Measurements from ENCODE around the gene GIPC1. TPM values are rescaled to one million over a fixed set of nuclear protein-coding genes. Genes with fewer than 3 reads are reported as not detected.

Gene GIPC1
- total and polyA plus RNA-seq, 7 donors, result 65.1 to 378 (median 97.7) TPM

DNA sequence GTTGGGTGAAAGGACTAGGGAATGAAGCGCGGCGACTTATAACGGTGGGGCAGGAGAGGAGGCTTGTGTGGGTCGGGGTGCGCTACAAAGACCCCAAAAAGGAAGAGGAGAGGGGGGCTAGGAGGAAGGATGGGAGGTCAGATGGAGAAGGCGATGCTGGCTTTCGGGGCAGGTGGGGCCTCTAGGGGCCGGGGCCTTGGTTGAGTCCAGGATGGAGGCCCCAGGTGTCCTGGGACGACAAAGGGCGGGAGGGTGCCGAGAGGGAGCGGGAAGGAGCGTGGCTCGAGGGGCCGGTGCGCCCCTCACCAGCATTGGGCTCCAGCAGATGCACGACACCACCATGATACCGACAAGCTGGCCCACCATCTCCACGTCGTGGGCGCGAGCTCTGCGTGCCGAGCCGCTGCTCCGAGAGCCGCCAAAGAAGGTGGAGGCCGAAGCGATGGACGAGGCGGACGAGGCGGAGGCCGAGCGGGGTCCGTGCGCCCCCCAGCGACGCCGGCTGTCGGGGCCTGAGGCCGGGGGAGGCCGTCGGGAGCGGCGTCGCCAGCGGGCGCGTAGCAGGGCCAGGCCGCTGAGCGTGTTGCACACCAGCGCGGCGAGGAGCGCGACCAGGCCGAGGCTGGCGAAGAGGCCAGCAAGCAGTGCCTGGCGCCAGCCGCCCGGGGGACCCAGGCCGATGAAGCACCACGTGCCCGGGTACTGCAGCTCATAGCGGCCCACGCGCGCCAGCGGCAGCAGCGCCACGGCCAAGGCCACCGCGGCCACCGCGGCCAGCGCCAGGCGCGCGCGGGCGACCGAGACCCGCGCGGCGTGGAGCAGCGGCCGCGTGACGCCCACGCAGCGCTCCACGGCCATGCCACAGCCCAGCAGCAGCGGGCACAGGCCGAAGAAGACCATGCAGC is 22.6 kb downstream of the GIPC1 start:
- peak overlapping the region in 2 of 4 donors; percentile 13 to 17 for H3K4me3 ChIP-seq
- WGBS, 2 donors, result 14% methylated on average over 97 of the region's 97 CpGs
- intact Hi-C loops (cut with DNase I), result loop anchor here (2.0 kb wide), 1 partner anchor 41 kb away; the partner anchor contains the start of gene PKN1

DNA sequence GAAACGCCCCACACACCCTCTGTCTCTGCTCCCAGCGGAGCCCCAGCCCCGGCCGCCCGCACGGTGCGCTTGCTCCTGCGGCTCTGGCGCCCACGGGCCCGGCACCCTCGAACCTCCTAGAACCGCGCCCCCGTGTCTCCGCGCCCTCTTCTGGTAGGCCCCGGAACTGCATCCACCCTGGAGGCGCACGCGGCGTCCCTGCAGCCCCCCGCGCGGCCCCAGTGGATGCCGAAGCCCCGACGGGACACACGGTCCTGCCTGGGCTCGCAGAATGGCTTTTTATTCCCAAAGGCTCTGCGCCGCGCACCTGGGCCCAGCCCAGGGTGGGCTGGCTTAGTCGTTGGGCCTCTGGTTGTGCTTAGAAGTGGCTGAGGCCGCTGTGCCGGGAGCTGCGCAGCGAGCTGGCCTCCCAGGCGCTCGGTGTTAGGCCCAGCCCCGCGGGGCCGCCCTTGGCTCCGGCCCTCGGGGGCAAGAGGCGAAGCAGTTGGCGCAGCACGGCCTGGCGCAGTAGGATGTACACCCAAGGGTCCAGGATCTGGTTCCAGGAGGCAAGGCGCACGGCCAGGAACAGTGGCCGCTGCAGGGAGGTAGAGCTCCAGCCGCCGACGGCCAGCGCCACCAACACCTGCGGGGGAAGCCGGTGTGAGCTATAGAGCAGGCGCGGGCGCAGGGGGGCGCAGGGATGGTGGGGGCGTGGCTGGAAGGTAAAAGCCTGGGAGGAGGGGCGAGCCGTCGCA is 23.6 kb downstream of the GIPC1 start:
- peaks cover 18 to 39% (median 33%) of the 10 kb centered on the region in 3 donors for H3K27me3 ChIP-seq
- no peak for DNase-seq
- H3K27ac ChIP-seq, result no peak overlapping the region
- peak overlapping the region in 2 of 4 donors; percentile 7 to 32 for H3K4me3 ChIP-seq
- no peaks in the 10 kb centered on the region for H3K9me3 ChIP-seq
- H3K36me3 ChIP-seq, result peaks cover 18 to 47% (median 32%) of the 10 kb centered on the region in 4 donors
- WGBS, 2 donors, result 3 to 5% methylated on average over 66 of the region's 66 CpGs
- TF ChIP-seq EP300 (IDR thresholded peaks at IDR 0.05) (no peak), POLR2AphosphoS5 (IDR thresholded peaks at IDR 0.05) (peak in 3 of 4 donors; percentile 23 to 46 (median 27))
- TF ChIP-seq, protein P1, sequence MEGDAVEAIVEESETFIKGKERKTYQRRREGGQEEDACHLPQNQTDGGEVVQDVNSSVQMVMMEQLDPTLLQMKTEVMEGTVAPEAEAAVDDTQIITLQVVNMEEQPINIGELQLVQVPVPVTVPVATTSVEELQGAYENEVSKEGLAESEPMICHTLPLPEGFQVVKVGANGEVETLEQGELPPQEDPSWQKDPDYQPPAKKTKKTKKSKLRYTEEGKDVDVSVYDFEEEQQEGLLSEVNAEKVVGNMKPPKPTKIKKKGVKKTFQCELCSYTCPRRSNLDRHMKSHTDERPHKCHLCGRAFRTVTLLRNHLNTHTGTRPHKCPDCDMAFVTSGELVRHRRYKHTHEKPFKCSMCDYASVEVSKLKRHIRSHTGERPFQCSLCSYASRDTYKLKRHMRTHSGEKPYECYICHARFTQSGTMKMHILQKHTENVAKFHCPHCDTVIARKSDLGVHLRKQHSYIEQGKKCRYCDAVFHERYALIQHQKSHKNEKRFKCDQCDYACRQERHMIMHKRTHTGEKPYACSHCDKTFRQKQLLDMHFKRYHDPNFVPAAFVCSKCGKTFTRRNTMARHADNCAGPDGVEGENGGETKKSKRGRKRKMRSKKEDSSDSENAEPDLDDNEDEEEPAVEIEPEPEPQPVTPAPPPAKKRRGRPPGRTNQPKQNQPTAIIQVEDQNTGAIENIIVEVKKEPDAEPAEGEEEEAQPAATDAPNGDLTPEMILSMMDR (IDR thresholded peaks at IDR 0.05), result peak; percentile 83 to 99 (median 94)
- intact Hi-C loops (cut with DNase I), result loop anchor here (2.0 kb wide), 1 partner anchor 40 kb away; the partner anchor contains the start of gene PKN1
- H3K4me1 ChIP-seq, result peaks cover 0 to 49% (median 41%) of the 10 kb centered on the region in 4 donors

More for the DNA sequence above, 22.6 kb downstream of the GIPC1 start:
- TF ChIP-seq POLR2A (IDR thresholded peaks at IDR 0.05), result no peak
- TF ChIP-seq, protein P1 (IDR thresholded peaks at IDR 0.05), result no peak
- TF ChIP-seq POLR2AphosphoS5 (IDR thresholded peaks at IDR 0.05), result no peak
- no peak for TF ChIP-seq EP300 (IDR thresholded peaks at IDR 0.05)
- DNase-seq, result no peak
- Histone ChIP-seq H3K27ac (no peak overlapping the region), H3K27me3 (peaks cover 18 to 39% (median 33%) of the 10 kb centered on the region in 3 donors), H3K36me3 (peaks cover 10 to 45% (median 28%) of the 10 kb centered on the region in 4 donors), H3K9me3 (no peaks in the 10 kb centered on the region), H3K4me1 (peaks cover 0 to 57% (median 46%) of the 10 kb centered on the region in 4 donors)

DNA sequence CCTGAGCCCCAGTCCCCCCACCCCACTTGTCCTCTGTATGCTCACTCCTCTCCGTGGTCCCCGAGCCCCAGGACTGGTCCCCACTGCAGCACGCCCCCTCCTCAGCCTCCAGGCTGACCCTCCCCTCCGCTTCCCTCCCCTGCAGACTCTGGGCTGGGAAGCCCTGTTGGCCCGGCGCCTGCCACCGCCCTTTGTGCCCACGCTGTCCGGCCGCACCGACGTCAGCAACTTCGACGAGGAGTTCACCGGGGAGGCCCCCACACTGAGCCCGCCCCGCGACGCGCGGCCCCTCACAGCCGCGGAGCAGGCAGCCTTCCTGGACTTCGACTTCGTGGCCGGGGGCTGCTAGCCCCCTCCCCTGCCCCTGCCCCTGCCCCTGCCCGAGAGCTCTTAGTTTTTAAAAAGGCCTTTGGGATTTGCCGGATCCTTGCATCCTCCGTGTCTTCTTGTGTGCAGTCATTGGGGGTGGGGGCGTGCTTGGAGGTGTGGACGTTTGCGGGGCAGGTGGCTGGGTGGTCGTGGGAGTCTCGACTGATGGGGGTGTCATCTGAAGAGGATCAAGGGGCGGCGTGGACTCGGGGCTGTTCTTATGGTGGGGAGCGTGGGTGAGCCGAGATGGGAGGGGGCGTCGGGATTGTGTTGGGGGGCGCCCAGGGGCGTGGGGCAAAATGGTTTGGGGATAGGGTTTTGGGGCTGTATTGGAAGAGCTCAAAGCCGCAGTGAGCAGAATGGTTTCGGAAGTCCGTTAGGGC is 24.3 kb downstream of the GIPC1 start:
- no peak for DNase-seq
- intact Hi-C loops (cut with DNase I), result loop anchor here (2.0 kb wide), 1 partner anchor 39 kb away; the partner anchor contains the start of gene PKN1
- H3K36me3 ChIP-seq, result peaks cover 18 to 51% (median 37%) of the 10 kb centered on the region in 4 donors
- H3K27ac ChIP-seq, result no peak overlapping the region
- no peaks in the 10 kb centered on the region for H3K9me3 ChIP-seq
- WGBS, 2 donors, result 70 to 81% methylated on average over 46 of the region's 46 CpGs
- H3K4me3 ChIP-seq, result peak overlapping the region in 2 of 4 donors; percentile 7 to 32
- TF ChIP-seq EP300 (IDR thresholded peaks at IDR 0.05) (no peak), POLR2A (IDR thresholded peaks at IDR 0.05) (no peak), POLR2AphosphoS5 (IDR thresholded peaks at IDR 0.05) (no peak)
- TF ChIP-seq, protein P1 (IDR thresholded peaks at IDR 0.05), result no peak
- peaks cover 18 to 37% (median 33%) of the 10 kb centered on the region in 3 donors for H3K27me3 ChIP-seq
- peaks cover 0 to 41% (median 35%) of the 10 kb centered on the region in 4 donors for H3K4me1 ChIP-seq
